ENCODE data around the gene CDK2. TPM values are rescaled to one million over a fixed set of nuclear protein-coding genes. Genes with fewer than 3 reads are reported as not detected.

The CDK2 gene
- total and polyA plus RNA-seq, 4 donors = 14.5 to 54.4 (median 28.7) TPM

DNA sequence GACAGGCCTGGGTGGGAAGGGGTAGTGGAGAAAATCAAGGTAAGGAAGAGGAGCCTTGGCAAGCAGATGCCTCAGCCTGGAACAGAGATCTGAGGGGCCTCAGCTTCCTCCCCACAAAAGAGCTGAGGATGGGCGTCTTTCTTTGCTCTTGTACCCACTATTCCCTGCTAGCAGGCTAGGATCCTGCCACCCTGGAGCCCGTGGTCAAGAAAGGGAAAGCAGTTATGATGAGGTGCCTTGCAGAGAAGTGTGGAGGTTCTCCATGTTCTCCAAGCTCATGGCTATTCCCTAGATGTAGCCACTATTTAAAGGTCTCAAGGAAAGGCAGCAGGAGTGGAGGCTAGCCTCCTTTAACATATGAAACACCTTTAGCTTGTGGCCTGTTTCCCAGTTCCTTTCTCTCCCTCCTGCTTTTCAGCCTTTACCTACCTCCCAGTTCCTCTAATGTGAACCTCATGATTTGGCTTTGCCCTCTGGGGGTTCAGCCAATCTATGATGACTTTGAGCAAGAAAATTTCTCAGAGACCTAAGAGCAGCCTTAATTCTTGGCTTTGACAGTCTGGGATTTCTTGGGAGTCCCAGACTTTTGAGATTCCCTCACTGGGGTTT is 55.4 kb downstream of the CDK2 start:
- Histone ChIP-seq H3K27ac (ENCODE audit: low read depth, low read length) (peak overlapping the region; percentile 94), H3K27me3 (ENCODE audit: control insufficient read depth, insufficient read depth, low read length) (no peaks in the 10 kb centered on the region), H3K36me3 (ENCODE audit: control insufficient read depth, insufficient read depth, low read length) (peaks cover 29% of the 10 kb centered on the region), H3K9me3 (ENCODE audit: control insufficient read depth, insufficient read depth, low read length) (no peaks in the 10 kb centered on the region), H3K4me1 (ENCODE audit: control insufficient read depth, insufficient read depth, low read length) (peaks cover 39% of the 10 kb centered on the region), H3K4me3 (ENCODE audit: low read depth, low read length) (peak overlapping the region; percentile 40)
- WGBS (ENCODE audit: insufficient coverage) = no CpG with 5 or more reads among the region's 2 CpGs
- DNase-seq (ENCODE audit: low read depth in 4 of 6, low spot score in 6 of 6) = no peak

Other genes with a start within 250 kb of the CDK2 start
- gene RDH5, start 246.4 kb upstream of the CDK2 start, total RNA-seq = 10 to 100 TPM in 1 of 2 donors, 1 to 10 TPM in 1; 7.7 to 15.4 TPM
- 10 to 100 TPM in 1 of 2 donors, 1 to 10 TPM in 1; 9.2 to 18.3 TPM for gene RDH5, start 246.4 kb upstream of the CDK2 start, polyA plus RNA-seq (ENCODE audit: insufficient read length in 2 of 2)
- 100 to 1,000 TPM; 419 to 943 TPM for gene CD63, start 237.8 kb upstream of the CDK2 start, total RNA-seq
- gene CD63, start 237.8 kb upstream of the CDK2 start, polyA plus RNA-seq (ENCODE audit: insufficient read length in 2 of 2) = 100 to 1,000 TPM; 485 to 576 TPM
- gene GDF11, start 223.7 kb upstream of the CDK2 start, total RNA-seq = 10 to 100 TPM in 1 of 2 donors, 1 to 10 TPM in 1; 9.6 to 10.1 TPM
- 10 to 100 TPM; 32.3 to 36.1 TPM for gene GDF11, start 223.7 kb upstream of the CDK2 start, polyA plus RNA-seq (ENCODE audit: insufficient read length in 2 of 2)
- gene SARNP, start 149.1 kb upstream of the CDK2 start, total RNA-seq = 10 to 100 TPM; 52.9 to 98.1 TPM
- gene SARNP, start 149.1 kb upstream of the CDK2 start, polyA plus RNA-seq (ENCODE audit: insufficient read length in 2 of 2) = 10 to 100 TPM; 86.5 to 95.9 TPM
- gene ORMDL2, start 148.8 kb upstream of the CDK2 start, total RNA-seq = 10 to 100 TPM; 12.6 to 29.9 TPM
- gene ORMDL2, start 148.8 kb upstream of the CDK2 start, polyA plus RNA-seq (ENCODE audit: insufficient read length in 2 of 2) = 10 to 100 TPM; 23.4 to 25.7 TPM
- gene DNAJC14, start 137.2 kb upstream of the CDK2 start, total RNA-seq = 10 to 100 TPM; 27.7 to 40.1 TPM
- gene DNAJC14, start 137.2 kb upstream of the CDK2 start, polyA plus RNA-seq (ENCODE audit: insufficient read length in 2 of 2) = 10 to 100 TPM; 24.9 to 25.7 TPM
- gene MMP19, start 123.9 kb upstream of the CDK2 start, total RNA-seq = 1 to 10 TPM in 1 of 2 donors, under 1 TPM in 1; 0.20 to 1.5 TPM
- gene MMP19, start 123.9 kb upstream of the CDK2 start, polyA plus RNA-seq (ENCODE audit: insufficient read length in 2 of 2) = under 1 TPM; 0.54 to 0.74 TPM
- gene PYM1, start 38.9 kb upstream of the CDK2 start, total RNA-seq = 10 to 100 TPM; 17.8 to 31.5 TPM
- gene PYM1, start 38.9 kb upstream of the CDK2 start, polyA plus RNA-seq (ENCODE audit: insufficient read length in 2 of 2) = 10 to 100 TPM; 33.2 to 36.7 TPM
- 10 to 100 TPM; 19.5 to 33.3 TPM for gene DGKA, start 35.7 kb upstream of the CDK2 start, total RNA-seq
- 10 to 100 TPM; 33.1 to 35.0 TPM for gene DGKA, start 35.7 kb upstream of the CDK2 start, polyA plus RNA-seq (ENCODE audit: insufficient read length in 2 of 2)
- gene PMEL, start 788 bp upstream of the CDK2 start, total RNA-seq = 1 to 10 TPM in 1 of 2 donors, under 1 TPM in 1; 0.79 to 8.8 TPM
- gene PMEL, start 788 bp upstream of the CDK2 start, polyA plus RNA-seq (ENCODE audit: insufficient read length in 2 of 2) = 1 to 10 TPM in 1 of 2 donors, under 1 TPM in 1; 0.70 to 1.5 TPM
- 10 to 100 TPM; 77.5 to 93.7 TPM for gene RAB5B, start 7.2 kb downstream of the CDK2 start, total RNA-seq
- gene RAB5B, start 7.2 kb downstream of the CDK2 start, polyA plus RNA-seq (ENCODE audit: insufficient read length in 2 of 2) = 100 to 1,000 TPM; 153 to 160 TPM
- 10 to 100 TPM; 17.7 to 46.1 TPM for gene SUOX, start 30.4 kb downstream of the CDK2 start, total RNA-seq
- gene SUOX, start 30.4 kb downstream of the CDK2 start, polyA plus RNA-seq (ENCODE audit: insufficient read length in 2 of 2) = 10 to 100 TPM; 36.7 to 45.6 TPM
- gene IKZF4, start 54.2 kb downstream of the CDK2 start, total RNA-seq = 1 to 10 TPM; 3.4 to 5.2 TPM
- 10 to 100 TPM; 16.8 to 25.2 TPM for gene IKZF4, start 54.2 kb downstream of the CDK2 start, polyA plus RNA-seq (ENCODE audit: insufficient read length in 2 of 2)
- 100 to 1,000 TPM in 1 of 2 donors, 10 to 100 TPM in 1; 97.6 to 270 TPM for gene RPS26, start 75.1 kb downstream of the CDK2 start, total RNA-seq
- gene RPS26, start 75.1 kb downstream of the CDK2 start, polyA plus RNA-seq (ENCODE audit: insufficient read length in 2 of 2) = 100 to 1,000 TPM; 118 to 209 TPM
- gene ERBB3, start 113.3 kb downstream of the CDK2 start, total RNA-seq = 10 to 100 TPM; 41.1 to 73.9 TPM
- gene ERBB3, start 113.3 kb downstream of the CDK2 start, polyA plus RNA-seq (ENCODE audit: insufficient read length in 2 of 2) = 10 to 100 TPM; 70.1 to 95.1 TPM
- 100 to 1,000 TPM in 1 of 2 donors, 10 to 100 TPM in 1; 63.6 to 106 TPM for gene PA2G4, start 137.7 kb downstream of the CDK2 start, total RNA-seq
- gene PA2G4, start 137.7 kb downstream of the CDK2 start, polyA plus RNA-seq (ENCODE audit: insufficient read length in 2 of 2) = 100 to 1,000 TPM; 123 to 126 TPM
- 1,000 to 10,000 TPM in 1 of 2 donors, 100 to 1,000 TPM in 1; 970 to 5,681 TPM for gene RPL41, start 149.8 kb downstream of the CDK2 start, total RNA-seq
- gene RPL41, start 149.8 kb downstream of the CDK2 start, polyA plus RNA-seq (ENCODE audit: insufficient read length in 2 of 2) = 1,000 to 10,000 TPM; 2,766 to 3,172 TPM
- gene ZC3H10, start 151.4 kb downstream of the CDK2 start, total RNA-seq = 1 to 10 TPM; 5.2 to 7.1 TPM
- 1 to 10 TPM; 4.1 to 6.0 TPM for gene ZC3H10, start 151.4 kb downstream of the CDK2 start, polyA plus RNA-seq (ENCODE audit: insufficient read length in 2 of 2)
- 10 to 100 TPM; 72.6 to 76.6 TPM for gene ESYT1, start 161.4 kb downstream of the CDK2 start, total RNA-seq
- gene ESYT1, start 161.4 kb downstream of the CDK2 start, polyA plus RNA-seq (ENCODE audit: insufficient read length in 2 of 2) = 10 to 100 TPM; 42.6 to 49.7 TPM
- 100 to 1,000 TPM in 1 of 2 donors, 10 to 100 TPM in 1; 69.4 to 199 TPM for gene MYL6B, start 185.8 kb downstream of the CDK2 start, total RNA-seq
- gene MYL6B, start 185.8 kb downstream of the CDK2 start, polyA plus RNA-seq (ENCODE audit: insufficient read length in 2 of 2) = 100 to 1,000 TPM; 276 to 287 TPM
- 1,000 to 10,000 TPM in 1 of 2 donors, 100 to 1,000 TPM in 1; 887 to 2,396 TPM for gene MYL6, start 191.5 kb downstream of the CDK2 start, total RNA-seq
- gene MYL6, start 191.5 kb downstream of the CDK2 start, polyA plus RNA-seq (ENCODE audit: insufficient read length in 2 of 2) = 1,000 to 10,000 TPM; 1,367 to 1,524 TPM
- gene SMARCC2, start 222.7 kb downstream of the CDK2 start, total RNA-seq = 100 to 1,000 TPM in 1 of 2 donors, 10 to 100 TPM in 1; 66.2 to 104 TPM
- 100 to 1,000 TPM; 141 to 143 TPM for gene SMARCC2, start 222.7 kb downstream of the CDK2 start, polyA plus RNA-seq (ENCODE audit: insufficient read length in 2 of 2)

Measured in spinal cord (tissue), 10 donors.